Motor neuron (in vitro differentiated cells): ENCODE results near the gene NLE1. TPM values are rescaled to one million over a fixed set of nuclear protein-coding genes. Genes with fewer than 3 reads are reported as not detected.
"Not testable (repeated sequence)": the region's sequence is repeated elsewhere in the genome, so short reads cannot be mapped to it uniquely, and the experiment has no call there.

Source experiments
- ATAC-seq, 8 experiments: fragments of 200-7000 bp; cut with Tn5 transposase; replicated peaks in 6 of 8; 2 replicates each; pipeline ENCODE4 v1.8.0; 2021; ENCODE audit warnings: mild to moderate bottlenecking in 8 of 8, moderate library complexity in 8 of 8
- H3K27ac ChIP-seq, 2 donors: fragments of 250-450 bp; sonication (Bioruptor Pico); 2 replicates each; pipeline ENCODE4 v1.9.0; 2021; ENCODE audit warnings: antibody characterized with exemption in 2 of 2, mild to moderate bottlenecking in 2 of 2, moderate library complexity in 1 of 2
- H3K4me1 ChIP-seq, 2 donors: fragments of 250-450 bp; sonication (Bioruptor Pico); replicated peaks in 1 of 2; 2 replicates each; pipeline ENCODE4 v1.6.1; 2021; ENCODE audit warnings: antibody characterized with exemption in 2 of 2, mild to moderate bottlenecking in 2 of 2, moderate library complexity in 1 of 2
- H3K4me3 ChIP-seq, 5 donors: fragments of 250-450 bp; sonication (Bioruptor Pico); 2 replicates each; pipeline ENCODE4 v1.9.0; 2021; ENCODE audit warnings: antibody characterized with exemption in 5 of 5, mild to moderate bottlenecking in 5 of 5, moderate library complexity in 4 of 5
- WGBS, 10 experiments: fragments of 450-650 bp; shearing (Covaris generic); methylation state at CpG; one replicate each; pipeline ENCODE4 v1.0.0; 2022; 5-methylcytosine and 5-hydroxymethylcytosine counted together
- in situ Hi-C, 9 experiments: fragments of 400-800 bp; cut with MboI; loops; one replicate each; pipeline ENCODE4 v1.15.0; 2021; ENCODE audit warnings: low sequenced_read_pairs in 9 of 9, low pct_unique_long_range_greater_than_20kb in 2 of 9; ENCODE audit not compliant: unreplicated experiment in 9 of 9
- total RNA-seq, 8 experiments: library from RNA; unstranded; fragments of 300-600 nt; gene quantifications; 2 replicates each; pipeline versions ENCODE4 v1.2.3 to v1.2.4, GENCODE V29; 2022

NLE1 gene
- total RNA-seq: 10 to 100 TPM; 13.0 to 29.8 (median 19.7) TPM

- Histone ChIP-seq H3K4me3 (peak within 1 kb of the TSS; percentile 54 to 86 (median 80)), H3K4me1 (peaks cover 7 to 9% of the 10 kb centered on the region in 2 donors), H3K27ac (peak within 1 kb of the TSS; percentile 74 to 77)
- in situ Hi-C loops: no loop called here
- ATAC-seq: peak; percentile 94 to 98 (median 98)
- WGBS, 10 experiments: 0 to 4% (median 0%) methylated on average over 1 to 11 of the region's 65 CpGs; no CpG with 5 or more reads in 2 of the 10 experiments
These were observed at the start of gene NLE1 for GRCh38 chr17:35141681-35142466. TSS of gene NLE1 (minus strand) at chr17:35142303. CDS start at chr17:35142275, 28 bp downstream.

GRCh38 chr17:35191001-35191695, 49.0 kb upstream of the NLE1 start:
- H3K27ac ChIP-seq: no peak overlapping the region
- 22 to 79% (median 60%) methylated on average over 1 to 11 of the region's 11 CpGs; no CpG with 5 or more reads in 1 of the 10 experiments for WGBS, 10 experiments
- no peaks in the 10 kb centered on the region for H3K4me1 ChIP-seq
- in situ Hi-C loops: no loop called here
- no peak for ATAC-seq
- no peak overlapping the region for H3K4me3 ChIP-seq

- H3K4me3 ChIP-seq: no peak overlapping the region
- in situ Hi-C loops: no loop called here
- H3K27ac ChIP-seq: no peak overlapping the region
- ATAC-seq: no peak
- H3K4me1 ChIP-seq: no peaks in the 10 kb centered on the region
- WGBS, 10 experiments: 60 to 100% (median 82%) methylated on average over 1 to 3 of the region's 3 CpGs
These were observed 47.2 kb upstream of the NLE1 start for GRCh38 chr17:35189291-35189690.

GRCh38 chr17:35188111-35188510, 46.0 kb upstream of the NLE1 start:
- in situ Hi-C loops: no loop called here

GRCh38 chr17:35187481-35187880, 45.4 kb upstream of the NLE1 start:
- Histone ChIP-seq H3K4me1 (no peaks in the 10 kb centered on the region), H3K27ac (no peak overlapping the region), H3K4me3 (no peak overlapping the region)
- ATAC-seq: no peak
- in situ Hi-C loops: no loop called here
- 0 to 100% (median 71%) methylated on average over 1 to 2 of the region's 2 CpGs; no CpG with 5 or more reads in 3 of the 10 experiments for WGBS, 10 experiments

More at GRCh38 chr17:35188111-35188510, 46.0 kb upstream of the NLE1 start:
- ATAC-seq: peak in 1 of 8 experiments; percentile 27
- Histone ChIP-seq H3K27ac (no peak overlapping the region), H3K4me3 (no peak overlapping the region), H3K4me1 (no peaks in the 10 kb centered on the region)
- 0 to 64% (median 20%) methylated on average over 1 to 2 of the region's 2 CpGs; no CpG with 5 or more reads in 3 of the 10 experiments for WGBS, 10 experiments

GRCh38 chr17:35185849-35186248, 43.7 kb upstream of the NLE1 start:
- no peak for ATAC-seq
- Histone ChIP-seq H3K4me1 (no peaks in the 10 kb centered on the region), H3K27ac (no peak overlapping the region), H3K4me3 (no peak overlapping the region)
- in situ Hi-C loops: no loop called here
- WGBS, 10 experiments: 17 to 60% (median 20%) methylated on average over 1 of the region's 1 CpG; no CpG with 5 or more reads in 7 of the 10 experiments

- no peak overlapping the region for H3K4me3 ChIP-seq
- in situ Hi-C loops: no loop called here
- ATAC-seq: no peak
- WGBS, 10 experiments: 33 to 80% (median 60%) methylated on average over 1 to 3 of the region's 3 CpGs; no CpG with 5 or more reads in 5 of the 10 experiments
- no peak overlapping the region for H3K27ac ChIP-seq
- H3K4me1 ChIP-seq: no peaks in the 10 kb centered on the region
These were observed 42.2 kb upstream of the NLE1 start for GRCh38 chr17:35184274-35184673.

GRCh38 chr17:35183332-35183731, 41.2 kb upstream of the NLE1 start:
- H3K4me1 ChIP-seq: no peaks in the 10 kb centered on the region
- H3K4me3 ChIP-seq: no peak overlapping the region
- ATAC-seq: peak in 1 of 8 experiments; percentile 62
- H3K27ac ChIP-seq: no peak overlapping the region
- 0 to 100% (median 70%) methylated on average over 1 to 3 of the region's 6 CpGs; no CpG with 5 or more reads in 3 of the 10 experiments for whole genome bisulfite sequencing, 10 experiments
- in situ Hi-C loops: no loop called here

GRCh38 chr17:35179379-35179778, 37.3 kb upstream of the NLE1 start:
- not testable (repeated sequence) for ATAC-seq, H3K4me3 ChIP-seq, H3K27ac ChIP-seq, H3K4me1 ChIP-seq
- no CpG with 5 or more reads among the region's 5 CpGs for WGBS, 10 experiments
- in situ Hi-C loops: loop anchor here in 1 of 9 experiments (10.0 kb wide), 1 partner anchor 355 kb away; the partner anchor contains the start of gene SLFN12L

GRCh38 chr17:35176897-35177296, 34.8 kb upstream of the NLE1 start:
- H3K4me3 ChIP-seq: no peak overlapping the region
- 18 to 85% (median 60%) methylated on average over 1 to 8 of the region's 8 CpGs for WGBS, 10 experiments
- no peaks in the 10 kb centered on the region for H3K4me1 ChIP-seq
- in situ Hi-C loops: loop anchor here in 1 of 9 experiments (10.0 kb wide), 1 partner anchor 358 kb away; the partner anchor contains the start of gene SLFN12L
- no peak for ATAC-seq
- no peak overlapping the region for H3K27ac ChIP-seq

- no peaks in the 10 kb centered on the region for H3K4me1 ChIP-seq
- H3K4me3 ChIP-seq: no peak overlapping the region
- no peak overlapping the region for H3K27ac ChIP-seq
- ATAC-seq: no peak
- WGBS, 10 experiments: 56 to 100% (median 78%) methylated on average over 2 to 8 of the region's 9 CpGs; no CpG with 5 or more reads in 2 of the 10 experiments
- in situ Hi-C loops: loop anchor here in 1 of 9 experiments (10.0 kb wide), 1 partner anchor 359 kb away; the partner anchor contains the start of gene SLFN12L
These were observed 33.7 kb upstream of the NLE1 start for GRCh38 chr17:35175638-35176415.

- no peak for ATAC-seq
- in situ Hi-C loops: loop anchor here in 5 of 9 experiments (10.0 to 25.0 kb wide), 2 partner anchors 360 to 362 kb away; partner anchors contain the start of gene SLFN12L (in 5 of the 5)
These were observed 32.8 kb upstream of the NLE1 start for GRCh38 chr17:35174835-35175334.

More at GRCh38 chr17:35174835-35175334, 32.8 kb upstream of the NLE1 start:
- Histone ChIP-seq H3K4me1 (no peaks in the 10 kb centered on the region), H3K4me3 (no peak overlapping the region), H3K27ac (no peak overlapping the region)
- WGBS, 10 experiments: 45 to 100% (median 86%) methylated on average over 1 to 2 of the region's 2 CpGs
